H9 (cell line): ENCODE measurements around the gene METAP2. TPM values are rescaled to one million over a fixed set of nuclear protein-coding genes. Genes with fewer than 3 reads are reported as not detected.

Experiments used
- DNase-seq: peaks from one replicate; pipeline ENCODE4 v3.0.0-alpha.2; 2017
- H2AFZ ChIP-seq: one replicate; pipeline ENCODE4 v1.6.1; 2013; ENCODE audit warnings: mild to moderate bottlenecking, low read length, control low read depth, moderate library complexity
- H2AK5ac ChIP-seq: 2 replicates; pipeline ENCODE4 v1.6.1; 2013; ENCODE audit warnings: low read length, control low read depth, mixed read lengths; ENCODE audit not compliant: insufficient read length
- H2BK120ac ChIP-seq: one replicate; pipeline ENCODE4 v1.6.1; 2013; ENCODE audit warnings: low read depth, mild to moderate bottlenecking, low read length, control low read depth, inconsistent platforms; ENCODE audit not compliant: poor library complexity, severe bottlenecking
- H2BK12ac ChIP-seq: 2 replicates; pipeline ENCODE4 v1.6.1; 2013; ENCODE audit warnings: low read length, control low read depth, mixed read lengths, low read depth; ENCODE audit not compliant: insufficient read length
- H2BK15ac ChIP-seq: 2 replicates; pipeline ENCODE4 v1.6.1; 2013; ENCODE audit warnings: low read depth, low read length, control low read depth
- H2BK20ac ChIP-seq: one replicate; pipeline ENCODE4 v1.6.1; 2013; ENCODE audit warnings: low read depth, mild to moderate bottlenecking, low read length, control low read depth, inconsistent platforms; ENCODE audit not compliant: poor library complexity, severe bottlenecking
- H2BK5ac ChIP-seq: 2 replicates; pipeline ENCODE4 v1.6.1; 2013; ENCODE audit warnings: low read length, control low read depth, mixed read lengths; ENCODE audit not compliant: insufficient read length
- H3K14ac ChIP-seq: 2 replicates; pipeline ENCODE4 v1.6.1; 2013; ENCODE audit warnings: low read length, control low read depth; ENCODE audit not compliant: insufficient read depth
- H3K18ac ChIP-seq: 2 replicates; pipeline ENCODE4 v1.6.1; 2013; ENCODE audit warnings: low read depth, mild to moderate bottlenecking, mixed read lengths, low read length, control low read depth; ENCODE audit not compliant: insufficient read length
- H3K23ac ChIP-seq: 2 replicates; pipeline ENCODE4 v1.6.1; 2013; ENCODE audit warnings: low read length, control low read depth, mixed read lengths, low read depth; ENCODE audit not compliant: insufficient read length
- H3K23me2 ChIP-seq: 2 replicates; pipeline ENCODE4 v1.6.1; 2013; ENCODE audit warnings: low read depth, mild to moderate bottlenecking, mixed read lengths, low read length, control low read depth; ENCODE audit not compliant: insufficient read length, poor library complexity, severe bottlenecking
- H3K27ac ChIP-seq: 2 replicates; pipeline ENCODE4 v1.5.1; 2013; ENCODE audit warnings: low read length, control low read depth, mixed read lengths, low read depth; ENCODE audit not compliant: insufficient read length
- H3K27me3 ChIP-seq: 2 replicates; pipeline ENCODE4 v1.6.1; 2013; ENCODE audit warnings: low read length, control low read depth, inconsistent platforms; ENCODE audit not compliant: insufficient read depth
- H3K4ac ChIP-seq: 2 replicates; pipeline ENCODE4 v1.6.1; 2013; ENCODE audit warnings: low read depth, mild to moderate bottlenecking, control low read depth, inconsistent platforms, low read length, moderate library complexity
- H3K4me1 ChIP-seq: 2 replicates; pipeline ENCODE4 v1.6.1; 2013; ENCODE audit warnings: low read length, control low read depth, inconsistent platforms; ENCODE audit not compliant: insufficient read depth
- H3K4me2 ChIP-seq: 2 replicates; pipeline ENCODE4 v1.6.1; 2013; ENCODE audit warnings: low read length, control low read depth, mixed read lengths; ENCODE audit not compliant: insufficient read length, insufficient read depth
- H3K56ac ChIP-seq: 2 replicates; pipeline ENCODE4 v1.6.1; 2013; ENCODE audit warnings: low read depth, mild to moderate bottlenecking, mixed read lengths, low read length, control low read depth; ENCODE audit not compliant: insufficient read length
- H3K79me1 ChIP-seq: 2 replicates; pipeline ENCODE4 v1.6.1; 2013; ENCODE audit warnings: low read depth, mild to moderate bottlenecking, moderate library complexity, low read length, control low read depth, inconsistent platforms; ENCODE audit not compliant: insufficient read depth, poor library complexity, severe bottlenecking
- H3K79me2 ChIP-seq: 2 replicates; pipeline ENCODE4 v1.6.1; 2013; ENCODE audit warnings: low read length, control low read depth, inconsistent platforms; ENCODE audit not compliant: insufficient read depth
- H3K9ac ChIP-seq: 2 replicates; pipeline ENCODE4 v1.6.1; 2013; ENCODE audit warnings: low read length, control low read depth, mixed read lengths; ENCODE audit not compliant: insufficient read length; ENCODE audit errors: extremely low read depth
- H3K9me3 ChIP-seq: one replicate; pipeline ENCODE4 v1.6.1; 2013; ENCODE audit warnings: low read depth, low read length, inconsistent platforms; ENCODE audit not compliant: control insufficient read depth
- H3T11ph ChIP-seq: one replicate; pipeline ENCODE4 v1.6.1; 2013; ENCODE audit warnings: mild to moderate bottlenecking, low read length, control low read depth, inconsistent platforms
- H4K20me1 ChIP-seq: one replicate; pipeline ENCODE4 v1.6.1; 2013; ENCODE audit not compliant: control insufficient read depth, insufficient read length, insufficient read depth
- H4K5ac ChIP-seq: 2 replicates; pipeline ENCODE4 v1.6.1; 2013; ENCODE audit warnings: low read depth, mild to moderate bottlenecking, mixed read lengths, low read length, control low read depth; ENCODE audit not compliant: insufficient read length
- H4K8ac ChIP-seq: replicated peaks from 2 replicates; pipeline ENCODE4 v1.6.1; 2013; ENCODE audit warnings: low read length, control low read depth, mixed read lengths, low read depth; ENCODE audit not compliant: insufficient read length
- H4K91ac ChIP-seq: 2 replicates; pipeline ENCODE4 v1.6.1; 2013; ENCODE audit warnings: low read depth, mild to moderate bottlenecking, moderate library complexity, mixed read lengths, low read length, control low read depth; ENCODE audit not compliant: insufficient read length
- H3K27ac Mint-ChIP-seq, 3 experiments: 2 replicates in 2 of 3; 3 replicates in 1 of 3; pipeline ENCODE4 v1.8.0; 2020 to 2021; ENCODE audit warnings: mixed read lengths in 3 of 3, mild to moderate bottlenecking in 1 of 3, moderate library complexity in 1 of 3
- H3K27me3 Mint-ChIP-seq: 2 replicates; pipeline ENCODE4 v1.8.0; 2021; ENCODE audit warnings: low read depth, mild to moderate bottlenecking, moderate library complexity, mixed read lengths
- H3K36me3 Mint-ChIP-seq, 3 experiments: 2 replicates in 2 of 3; 3 replicates in 1 of 3; pipeline ENCODE4 v1.8.0; 2020 to 2021; ENCODE audit warnings: low read depth in 3 of 3, mixed read lengths in 3 of 3; ENCODE audit not compliant: insufficient read depth in 1 of 3
- H3K4me1 Mint-ChIP-seq, 2 experiments: 2 replicates each; pipeline ENCODE4 v1.8.0; 2020; ENCODE audit warnings: mixed read lengths in 2 of 2
- H3K4me3 Mint-ChIP-seq, 2 experiments: 2 replicates in 1 of 2; 3 replicates in 1 of 2; pipeline ENCODE4 v1.8.0; 2020 to 2021; ENCODE audit warnings: mild to moderate bottlenecking in 2 of 2, mixed read lengths in 2 of 2, moderate library complexity in 1 of 2
- H3K9me3 Mint-ChIP-seq, 2 experiments: 2 replicates in 1 of 2; 3 replicates in 1 of 2; pipeline ENCODE4 v1.8.0; 2020; ENCODE audit warnings: mild to moderate bottlenecking in 2 of 2, mixed read lengths in 2 of 2, moderate library complexity in 1 of 2
- WGBS: extraction: QIAGEN DNeasy Blood & Tissue Kit; methylation state at CpG from one replicate; pipeline ENCODE4 v1.1.7; 2013; ENCODE audit warnings: missing lambda C conversion rate, low lambda C conversion rate, mixed read lengths; ENCODE audit not compliant: insufficient read length; ENCODE audit errors: extremely low coverage; 5-methylcytosine and 5-hydroxymethylcytosine counted together
- total RNA-seq: library from RNA; stranded (reverse); gene quantifications from 2 replicates; pipeline ENCODE4 v1.2.1, GENCODE V29; 2021
- TF ChIP-seq, protein P1 (sequence below): fragments of 200-600 bp; sonication (generic); conservative IDR thresholded peaks from 3 replicates; pipeline ENCODE4 v1.8.0; 2021; ENCODE audit warnings: antibody characterized with exemption, mild to moderate bottlenecking

Gene METAP2
- total RNA-seq, 1 experiment from 2014 or later, result 140 TPM

DNA sequence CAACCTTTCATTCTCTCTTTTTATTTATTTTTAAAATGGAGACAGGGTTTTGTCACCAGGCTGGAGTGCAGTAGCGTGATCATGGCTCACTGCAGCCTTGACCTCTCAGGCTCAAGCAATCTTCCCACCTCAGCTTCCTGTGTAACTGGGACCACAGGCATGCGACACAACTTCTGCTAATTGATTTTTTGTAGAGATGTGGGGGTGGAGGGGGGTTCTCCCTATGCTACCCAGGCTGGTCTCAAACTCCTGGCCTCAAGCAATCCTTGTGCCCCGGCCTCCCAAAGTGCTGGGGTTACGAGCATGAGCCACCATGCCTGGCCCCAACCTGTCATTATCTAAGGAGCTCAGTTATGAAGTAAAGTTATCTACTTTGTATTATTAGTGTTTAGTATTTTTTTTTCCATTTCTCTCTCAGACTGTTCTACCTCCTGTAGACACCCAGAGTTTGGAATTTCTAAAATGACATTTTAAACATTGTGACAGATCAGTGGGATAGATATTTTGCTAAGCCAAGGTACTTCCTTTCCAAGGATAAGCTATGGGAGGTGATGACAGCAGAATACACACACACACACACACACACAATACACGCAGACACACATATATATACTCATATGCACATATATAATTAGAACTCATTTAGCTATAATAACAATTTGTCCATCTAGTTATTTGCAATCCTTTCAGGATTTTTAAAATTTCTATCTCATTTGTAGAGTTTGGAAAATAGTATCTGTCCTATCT lies 79.4 kb downstream of the METAP2 start:
- Histone ChIP-seq H4K91ac (no peak overlapping the region), H3K23ac (no peak overlapping the region), H3T11ph (no peak overlapping the region), H3K27me3 (no peaks in the 10 kb centered on the region; the same call in 1 of the 2 replicates), H4K20me1 (no peaks in the 10 kb centered on the region), H3K27ac (no peak overlapping the region), H4K8ac (no peak overlapping the region), H2AFZ (no peak overlapping the region), H3K9me3 (no peaks in the 10 kb centered on the region), H3K4me1 (no peaks in the 10 kb centered on the region; the same call in 1 of the 2 replicates), H2BK15ac (no peak overlapping the region), H3K23me2 (peaks cover 3% of the 10 kb centered on the region), H3K18ac (no peak overlapping the region), H3K56ac (no peak overlapping the region), H2AK5ac (no peak overlapping the region), H2BK20ac (no peak overlapping the region), H3K4ac (no peak overlapping the region), H2BK120ac (no peak overlapping the region), H3K79me1 (no peaks in the 10 kb centered on the region), H2BK12ac (no peak overlapping the region), H3K14ac (no peak overlapping the region), H4K5ac (no peak overlapping the region), H3K9ac (no peak overlapping the region), H3K79me2 (peaks cover 3% of the 10 kb centered on the region; the same call in 1 of the 2 replicates), H3K4me2 (no peak overlapping the region), H2BK5ac (no peak overlapping the region)
- no peak for DNase-seq
- Mint-ChIP-seq H3K9me3 (peaks cover 0 to 5% of the 10 kb centered on the region in 2 experiments; a peak in 2 of 5 replicates), H3K27ac (peak overlapping the region; percentile 83 to 99 (median 87)), H3K4me1 (peaks cover 34 to 44% of the 10 kb centered on the region in 2 experiments), H3K4me3 (peak overlapping the region; percentile 33 to 96; a peak in 4 of 5 replicates), H3K36me3 (peaks cover 7 to 22% (median 19%) of the 10 kb centered on the region in 3 experiments; a peak in 6 of 7 replicates), H3K27me3 (peaks cover 1% of the 10 kb centered on the region; the same call in 1 of the 2 replicates)
- no CpG with 5 or more reads among the region's 5 CpGs for WGBS
- TF ChIP-seq, protein P1, sequence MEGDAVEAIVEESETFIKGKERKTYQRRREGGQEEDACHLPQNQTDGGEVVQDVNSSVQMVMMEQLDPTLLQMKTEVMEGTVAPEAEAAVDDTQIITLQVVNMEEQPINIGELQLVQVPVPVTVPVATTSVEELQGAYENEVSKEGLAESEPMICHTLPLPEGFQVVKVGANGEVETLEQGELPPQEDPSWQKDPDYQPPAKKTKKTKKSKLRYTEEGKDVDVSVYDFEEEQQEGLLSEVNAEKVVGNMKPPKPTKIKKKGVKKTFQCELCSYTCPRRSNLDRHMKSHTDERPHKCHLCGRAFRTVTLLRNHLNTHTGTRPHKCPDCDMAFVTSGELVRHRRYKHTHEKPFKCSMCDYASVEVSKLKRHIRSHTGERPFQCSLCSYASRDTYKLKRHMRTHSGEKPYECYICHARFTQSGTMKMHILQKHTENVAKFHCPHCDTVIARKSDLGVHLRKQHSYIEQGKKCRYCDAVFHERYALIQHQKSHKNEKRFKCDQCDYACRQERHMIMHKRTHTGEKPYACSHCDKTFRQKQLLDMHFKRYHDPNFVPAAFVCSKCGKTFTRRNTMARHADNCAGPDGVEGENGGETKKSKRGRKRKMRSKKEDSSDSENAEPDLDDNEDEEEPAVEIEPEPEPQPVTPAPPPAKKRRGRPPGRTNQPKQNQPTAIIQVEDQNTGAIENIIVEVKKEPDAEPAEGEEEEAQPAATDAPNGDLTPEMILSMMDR, result no peak
